Muscle layer of duodenum (tissue), 2 donors: ENCODE data around the gene MGA.
A peak's percentile ranks its signal among the peaks of the same experiment; 100 is the strongest.
"Not testable (repeated sequence)": the region's sequence is repeated elsewhere in the genome, so short reads cannot be mapped to it uniquely, and the experiment has no call there.

Experiments used
- H3K27ac ChIP-seq: one replicate; pipeline ENCODE4 v1.7.0; 2013; ENCODE audit warnings: mild to moderate bottlenecking, low read length
- H3K27me3 ChIP-seq: one replicate; pipeline ENCODE4 v1.7.0; 2013; ENCODE audit warnings: low read depth, mild to moderate bottlenecking, control low read depth, low read length
- H3K36me3 ChIP-seq, 2 donors: one replicate each; pipeline ENCODE4 v1.7.0; 2013; ENCODE audit warnings: low read length in 2 of 2, control low read depth in 1 of 2, mild to moderate bottlenecking in 1 of 2; ENCODE audit not compliant: insufficient read depth in 2 of 2, control insufficient read depth in 1 of 2
- H3K4me1 ChIP-seq, 2 donors: one replicate each; pipeline ENCODE4 v1.7.0; 2013; ENCODE audit warnings: low read length in 2 of 2, mild to moderate bottlenecking in 2 of 2, control low read depth in 1 of 2, moderate library complexity in 1 of 2; ENCODE audit not compliant: insufficient read depth in 2 of 2, control insufficient read depth in 1 of 2
- H3K4me3 ChIP-seq, 2 donors: one replicate each; pipeline ENCODE4 v1.7.0; 2013; ENCODE audit warnings: low read length in 2 of 2, low read depth in 1 of 2, mild to moderate bottlenecking in 1 of 2
- H3K9me3 ChIP-seq, 2 donors: one replicate each; pipeline ENCODE4 v1.7.0; 2013; ENCODE audit warnings: low read length in 2 of 2, control low read depth in 1 of 2, mild to moderate bottlenecking in 1 of 2; ENCODE audit not compliant: control insufficient read depth in 1 of 2
- donor health status: healthy.

Gene MGA

GRCh38 chr15:41727143-41727542 is 66.9 kb downstream of the MGA start:
- H3K36me3 ChIP-seq: peaks cover 5 to 13% of the 10 kb centered on the region in 2 donors
- H3K27ac ChIP-seq: no peak overlapping the region
- H3K27me3 ChIP-seq: no peaks in the 10 kb centered on the region
- H3K4me3 ChIP-seq: no peak overlapping the region
- no peaks in the 10 kb centered on the region for H3K4me1 ChIP-seq
- H3K9me3 ChIP-seq: no peaks in the 10 kb centered on the region

GRCh38 chr15:41728061-41728460 is 67.9 kb downstream of the MGA start:
- not testable (repeated sequence) for H3K27me3 ChIP-seq, H3K4me3 ChIP-seq

GRCh38 chr15:41730543-41730942 is 70.3 kb downstream of the MGA start:
- no peaks in the 10 kb centered on the region for H3K27me3 ChIP-seq
- no peaks in the 10 kb centered on the region for H3K4me1 ChIP-seq
- H3K36me3 ChIP-seq: peaks cover 16 to 32% of the 10 kb centered on the region in 2 donors
- no peak overlapping the region for H3K27ac ChIP-seq
- no peak overlapping the region for H3K4me3 ChIP-seq
- H3K9me3 ChIP-seq: no peaks in the 10 kb centered on the region

More at GRCh38 chr15:41728061-41728460, 67.9 kb downstream of the MGA start:
- H3K4me1 ChIP-seq, H3K9me3 ChIP-seq, H3K27ac ChIP-seq: not testable (repeated sequence)
- H3K36me3 ChIP-seq: peaks cover 9 to 20% of the 10 kb centered on the region in 2 donors

- no peaks in the 10 kb centered on the region for H3K4me1 ChIP-seq
- H3K27ac ChIP-seq: no peak overlapping the region
- no peaks in the 10 kb centered on the region for H3K9me3 ChIP-seq
- H3K36me3 ChIP-seq: peaks cover 27 to 40% of the 10 kb centered on the region in 2 donors
- H3K27me3 ChIP-seq: no peaks in the 10 kb centered on the region
- H3K4me3 ChIP-seq: no peak overlapping the region
These were observed 72.3 kb downstream of the MGA start for GRCh38 chr15:41732483-41732882.

- Histone ChIP-seq H3K9me3 (no peaks in the 10 kb centered on the region), H3K36me3 (peaks cover 29 to 46% of the 10 kb centered on the region in 2 donors), H3K27ac (no peak overlapping the region), H3K4me3 (no peak overlapping the region), H3K4me1 (no peaks in the 10 kb centered on the region), H3K27me3 (no peaks in the 10 kb centered on the region)
These were observed 73.9 kb downstream of the MGA start for GRCh38 chr15:41734079-41734478.

- Histone ChIP-seq H3K4me3 (no peak overlapping the region), H3K27me3 (no peaks in the 10 kb centered on the region), H3K27ac (no peak overlapping the region), H3K4me1 (no peaks in the 10 kb centered on the region), H3K36me3 (peaks cover 27 to 48% of the 10 kb centered on the region in 2 donors), H3K9me3 (no peaks in the 10 kb centered on the region)
These were observed 74.8 kb downstream of the MGA start for GRCh38 chr15:41735046-41735445.

GRCh38 chr15:41735492-41735891 is 75.3 kb downstream of the MGA start:
- H3K36me3 ChIP-seq: peaks cover 27 to 46% of the 10 kb centered on the region in 2 donors
- not testable (repeated sequence) for H3K9me3 ChIP-seq, H3K27me3 ChIP-seq, H3K4me1 ChIP-seq, H3K27ac ChIP-seq, H3K4me3 ChIP-seq

- Histone ChIP-seq H3K4me3 (no peak overlapping the region), H3K27me3 (no peaks in the 10 kb centered on the region), H3K9me3 (no peaks in the 10 kb centered on the region), H3K4me1 (no peaks in the 10 kb centered on the region), H3K36me3 (peaks cover 33 to 47% of the 10 kb centered on the region in 2 donors), H3K27ac (no peak overlapping the region)
These were observed 86.6 kb downstream of the MGA start for GRCh38 chr15:41746802-41747201.

GRCh38 chr15:41756198-41756597 is 96.0 kb downstream of the MGA start:
- Histone ChIP-seq H3K4me3 (no peak overlapping the region), H3K27ac (no peak overlapping the region), H3K36me3 (peaks cover 19 to 24% of the 10 kb centered on the region in 2 donors), H3K27me3 (no peaks in the 10 kb centered on the region), H3K4me1 (no peaks in the 10 kb centered on the region), H3K9me3 (no peaks in the 10 kb centered on the region)

GRCh38 chr15:41772720-41773331 is 112.6 kb downstream of the MGA start:
- H3K4me3 ChIP-seq: peak overlapping the region in 1 of 2 donors; percentile 73
- no peaks in the 10 kb centered on the region for H3K9me3 ChIP-seq
- peak overlapping the region; percentile 92 for H3K27ac ChIP-seq
- H3K4me1 ChIP-seq: peaks cover 28 to 33% of the 10 kb centered on the region in 2 donors
- H3K36me3 ChIP-seq: no peaks in the 10 kb centered on the region
- no peaks in the 10 kb centered on the region for H3K27me3 ChIP-seq

GRCh38 chr15:41773332-41773728 is 113.1 kb downstream of the MGA start:
- Histone ChIP-seq H3K27ac (peak overlapping the region; percentile 92), H3K9me3 (no peaks in the 10 kb centered on the region), H3K4me3 (peak overlapping the region; percentile 73 to 81), H3K27me3 (no peaks in the 10 kb centered on the region), H3K4me1 (peaks cover 28 to 33% of the 10 kb centered on the region in 2 donors), H3K36me3 (no peaks in the 10 kb centered on the region)

GRCh38 chr15:41773729-41774061 is 113.5 kb downstream of the MGA start:
- Histone ChIP-seq H3K4me3 (peak overlapping the region; percentile 73 to 81), H3K9me3 (no peaks in the 10 kb centered on the region), H3K36me3 (no peaks in the 10 kb centered on the region), H3K27ac (peak overlapping the region; percentile 92), H3K4me1 (peaks cover 28 to 33% of the 10 kb centered on the region in 2 donors), H3K27me3 (no peaks in the 10 kb centered on the region)
